GM12878 (cell line): ENCODE results near the gene PARP15. TPM values are rescaled to one million over a fixed set of nuclear protein-coding genes. Genes with fewer than 3 reads are reported as not detected.

Experiments
- BHLHE40 ChIP-seq, 2 experiments: fragments of 450-650 bp in 1 of 2; IDR thresholded peaks; 2 replicates each; pipeline ENCODE4 v1.6.1; 2011 to 2017; ENCODE audit warnings: low read depth in 2 of 2, borderline replicate concordance in 1 of 2, improper control_type of control experiment in 1 of 2, low read length in 1 of 2, mild to moderate bottlenecking in 1 of 2
- EP300 ChIP-seq, 2 experiments: fragments of 150-350 bp in 1 of 2; IDR thresholded peaks; 2 replicates each; pipeline ENCODE4 v1.6.1; 2011 to 2012; ENCODE audit warnings: low read depth in 2 of 2, low read length in 2 of 2, borderline replicate concordance in 1 of 2, improper control_type of control experiment in 1 of 2, inconsistent platforms in 1 of 2; ENCODE audit not compliant: control insufficient read depth in 1 of 2
- GABPA ChIP-seq: IDR thresholded peaks from 2 replicates; pipeline ENCODE4 v1.6.1; 2014; ENCODE audit warnings: antibody characterized with exemption, low read depth, mild to moderate bottlenecking, inconsistent platforms
- GATAD2B ChIP-seq: fragments of 450-650 bp; conservative IDR thresholded peaks from 2 replicates; pipeline ENCODE4 v1.6.1; 2017; ENCODE audit warnings: low read depth, mild to moderate bottlenecking, moderate library complexity
- IKZF1 ChIP-seq: fragments of 450-650 bp; conservative IDR thresholded peaks from 2 replicates; pipeline ENCODE4 v1.6.1; 2017; ENCODE audit warnings: antibody characterized with exemption, mild to moderate bottlenecking
- POLR2AphosphoS2 ChIP-seq: IDR thresholded peaks from 2 replicates; pipeline ENCODE4 v1.6.1; 2011; ENCODE audit warnings: low read depth, mild to moderate bottlenecking, low read length, improper control_type of control experiment, moderate library complexity
- POU2F2 ChIP-seq: IDR thresholded peaks from 3 replicates; pipeline ENCODE4 v1.6.1; 2011; ENCODE audit warnings: low read depth, mild to moderate bottlenecking, low read length, borderline replicate concordance
- RBBP5 ChIP-seq: fragments of 200-600 bp; sonication (generic); conservative IDR thresholded peaks from 2 replicates; pipeline ENCODE4 v1.6.1; 2016
- RELB ChIP-seq: fragments of 450-650 bp; IDR thresholded peaks from 2 replicates; pipeline ENCODE4 v1.6.1; 2017; ENCODE audit warnings: low read depth, mild to moderate bottlenecking, moderate library complexity
- RFX5 ChIP-seq: IDR thresholded peaks from 2 replicates; pipeline ENCODE4 v1.6.1; 2011; ENCODE audit warnings: low read depth, low read length, improper control_type of control experiment
- SIN3A ChIP-seq: IDR thresholded peaks from 2 replicates; pipeline ENCODE4 v1.6.1; 2012; ENCODE audit warnings: low read depth, low read length, improper control_type of control experiment
- SMC3 ChIP-seq: IDR thresholded peaks from 2 replicates; pipeline ENCODE4 v1.6.1; 2011; ENCODE audit warnings: low read length, improper control_type of control experiment, borderline replicate concordance
- STAT1 ChIP-seq: fragments of 450-650 bp; conservative IDR thresholded peaks from 2 replicates; pipeline ENCODE4 v1.6.1; 2014; ENCODE audit warnings: antibody characterized with exemption, mild to moderate bottlenecking
- YY1 ChIP-seq: IDR thresholded peaks from 2 replicates; pipeline ENCODE4 v1.6.1; 2011; ENCODE audit warnings: low read depth, mild to moderate bottlenecking, low read length
- ZBTB4 ChIP-seq: fragments of 450-650 bp; formaldehyde crosslinking; IDR thresholded peaks from 2 replicates; pipeline ENCODE4 v1.4.0; 2022; ENCODE audit warnings: mild to moderate bottlenecking, moderate library complexity
- ZNF274 ChIP-seq: IDR thresholded peaks from one replicate; pipeline ENCODE4 v1.8.0; 2011; ENCODE audit not compliant: insufficient read length, insufficient read depth
- ZSCAN29 ChIP-seq: fragments of 450-650 bp; IDR thresholded peaks from 2 replicates; pipeline ENCODE4 v1.6.1; 2017; ENCODE audit warnings: mild to moderate bottlenecking, moderate library complexity
- polyA plus RNA-seq, 11 experiments: library from polyadenylated mRNA; depleted of rRNA in 4 of 11; unstranded in 6 of 11; stranded (reverse) in 5 of 11; fragments of >200 nt; fragmentation: Nextera tagmentation in 4 of 11; fragmentation: Illumina TruSeq in 1 of 11; extraction: Ambion mirVana in 4 of 11; extraction: Trizol in 1 of 11; gene quantifications; 1 replicate in 1 of 11; 2 replicates in 10 of 11; pipeline versions ENCODE4 v1.2.1 to v1.2.3, GENCODE V29; 2011 to 2016; ENCODE audit warnings: inconsistent platforms in 2 of 11, missing spikeins in 2 of 11, low read depth in 1 of 11
- total RNA-seq, 4 experiments: library from RNA; depleted of rRNA in 3 of 4; stranded (reverse); fragments of >200 nt in 3 of 4; fragmentation: Illumina TruSeq in 1 of 4; extraction: Trizol in 1 of 4; gene quantifications; 2 replicates each; pipeline versions ENCODE4 v1.2.1 to v1.2.3, GENCODE V29; 2013 to 2021
- TF ChIP-seq, protein P1 (sequence below): IDR thresholded peaks from 2 replicates; pipeline ENCODE4 v1.6.1; 2011; ENCODE audit warnings: low read depth, mild to moderate bottlenecking, low read length, moderate library complexity, borderline replicate concordance; ENCODE audit errors: extremely low read depth
- TF ChIP-seq, protein P2 (sequence below): fragments of 450-650 bp; IDR thresholded peaks from 2 replicates; pipeline ENCODE4 v1.6.1; 2017; ENCODE audit warnings: mild to moderate bottlenecking
- TF ChIP-seq, protein P3 (sequence below): IDR thresholded peaks from 2 replicates; pipeline ENCODE4 v1.6.1; 2012; ENCODE audit warnings: mild to moderate bottlenecking, low read depth, low read length

PARP15 gene
- total and polyA plus RNA-seq, 10 of the 15 experiments (the other 5 are each of a cell fraction or from before 2014, with no cell fraction given), result 9.0 to 234 (median 36.3) TPM

DNA sequence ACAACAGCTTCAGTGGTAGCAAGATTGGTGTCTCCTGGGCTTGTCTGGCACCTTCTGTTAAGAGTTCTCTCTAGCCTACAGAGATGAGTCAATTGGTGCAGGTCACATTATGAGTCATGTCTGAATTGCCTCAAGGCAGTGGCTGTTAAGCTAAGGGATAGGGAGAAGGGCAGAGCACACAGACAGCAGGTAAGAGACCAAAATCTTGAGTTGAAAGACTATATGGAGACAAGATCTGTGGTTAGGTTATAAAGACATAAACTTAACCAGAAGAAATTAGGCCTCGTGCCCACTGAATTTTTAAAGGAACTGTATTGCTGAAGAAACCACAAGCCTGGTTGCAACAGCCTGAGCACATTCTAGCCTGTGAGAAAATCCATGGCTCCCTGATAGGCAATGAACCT, 43.5 kb upstream of the PARP15 start (continued):
- no peak for TF ChIP-seq RFX5
- TF ChIP-seq SIN3A, result no peak
- TF ChIP-seq, protein P1, sequence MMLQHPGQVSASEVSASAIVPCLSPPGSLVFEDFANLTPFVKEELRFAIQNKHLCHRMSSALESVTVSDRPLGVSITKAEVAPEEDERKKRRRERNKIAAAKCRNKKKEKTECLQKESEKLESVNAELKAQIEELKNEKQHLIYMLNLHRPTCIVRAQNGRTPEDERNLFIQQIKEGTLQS, result no peak
- TF ChIP-seq STAT1, result no peak
- TF ChIP-seq, protein P2, sequence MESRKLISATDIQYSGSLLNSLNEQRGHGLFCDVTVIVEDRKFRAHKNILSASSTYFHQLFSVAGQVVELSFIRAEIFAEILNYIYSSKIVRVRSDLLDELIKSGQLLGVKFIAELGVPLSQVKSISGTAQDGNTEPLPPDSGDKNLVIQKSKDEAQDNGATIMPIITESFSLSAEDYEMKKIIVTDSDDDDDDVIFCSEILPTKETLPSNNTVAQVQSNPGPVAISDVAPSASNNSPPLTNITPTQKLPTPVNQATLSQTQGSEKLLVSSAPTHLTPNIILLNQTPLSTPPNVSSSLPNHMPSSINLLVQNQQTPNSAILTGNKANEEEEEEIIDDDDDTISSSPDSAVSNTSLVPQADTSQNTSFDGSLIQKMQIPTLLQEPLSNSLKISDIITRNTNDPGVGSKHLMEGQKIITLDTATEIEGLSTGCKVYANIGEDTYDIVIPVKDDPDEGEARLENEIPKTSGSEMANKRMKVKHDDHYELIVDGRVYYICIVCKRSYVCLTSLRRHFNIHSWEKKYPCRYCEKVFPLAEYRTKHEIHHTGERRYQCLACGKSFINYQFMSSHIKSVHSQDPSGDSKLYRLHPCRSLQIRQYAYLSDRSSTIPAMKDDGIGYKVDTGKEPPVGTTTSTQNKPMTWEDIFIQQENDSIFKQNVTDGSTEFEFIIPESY, result no peak
- TF ChIP-seq POU2F2, result peak; percentile 35; the same call in 1 of the 3 replicates
- no peak for TF ChIP-seq POLR2AphosphoS2
- TF ChIP-seq BHLHE40 (IDR thresholded peaks at IDR 0.05; ENCODE audit: borderline replicate concordance in 1 of 2, low read depth in 2 of 2, low read length in 1 of 2), result peak; percentile 52 to 65; a peak in 3 of 4 replicates
- TF ChIP-seq SMC3, result no peak
- no peak for TF ChIP-seq ZBTB4 (CRISPR knock-in tag)
- TF ChIP-seq GABPA, result peak; percentile 21; the same call in 1 of the 2 replicates
- peak; percentile 67 to 90; a peak in 3 of 4 replicates for TF ChIP-seq EP300 (IDR thresholded peaks at IDR 0.05; ENCODE audit: borderline replicate concordance in 1 of 2, control insufficient read depth in 1 of 2, low read depth in 2 of 2, low read length in 2 of 2)
- no peak for TF ChIP-seq ZNF274
- 0 out of 2 replicates have a peak, but pooled peaks have one; percentile 28 for TF ChIP-seq GATAD2B
- TF ChIP-seq IKZF1, result peak; percentile 76
- no peak for TF ChIP-seq RBBP5
- TF ChIP-seq RELB, result peak; percentile 57; the same call in 1 of the 2 replicates
- no peak for TF ChIP-seq ZSCAN29
- TF ChIP-seq, protein P3, sequence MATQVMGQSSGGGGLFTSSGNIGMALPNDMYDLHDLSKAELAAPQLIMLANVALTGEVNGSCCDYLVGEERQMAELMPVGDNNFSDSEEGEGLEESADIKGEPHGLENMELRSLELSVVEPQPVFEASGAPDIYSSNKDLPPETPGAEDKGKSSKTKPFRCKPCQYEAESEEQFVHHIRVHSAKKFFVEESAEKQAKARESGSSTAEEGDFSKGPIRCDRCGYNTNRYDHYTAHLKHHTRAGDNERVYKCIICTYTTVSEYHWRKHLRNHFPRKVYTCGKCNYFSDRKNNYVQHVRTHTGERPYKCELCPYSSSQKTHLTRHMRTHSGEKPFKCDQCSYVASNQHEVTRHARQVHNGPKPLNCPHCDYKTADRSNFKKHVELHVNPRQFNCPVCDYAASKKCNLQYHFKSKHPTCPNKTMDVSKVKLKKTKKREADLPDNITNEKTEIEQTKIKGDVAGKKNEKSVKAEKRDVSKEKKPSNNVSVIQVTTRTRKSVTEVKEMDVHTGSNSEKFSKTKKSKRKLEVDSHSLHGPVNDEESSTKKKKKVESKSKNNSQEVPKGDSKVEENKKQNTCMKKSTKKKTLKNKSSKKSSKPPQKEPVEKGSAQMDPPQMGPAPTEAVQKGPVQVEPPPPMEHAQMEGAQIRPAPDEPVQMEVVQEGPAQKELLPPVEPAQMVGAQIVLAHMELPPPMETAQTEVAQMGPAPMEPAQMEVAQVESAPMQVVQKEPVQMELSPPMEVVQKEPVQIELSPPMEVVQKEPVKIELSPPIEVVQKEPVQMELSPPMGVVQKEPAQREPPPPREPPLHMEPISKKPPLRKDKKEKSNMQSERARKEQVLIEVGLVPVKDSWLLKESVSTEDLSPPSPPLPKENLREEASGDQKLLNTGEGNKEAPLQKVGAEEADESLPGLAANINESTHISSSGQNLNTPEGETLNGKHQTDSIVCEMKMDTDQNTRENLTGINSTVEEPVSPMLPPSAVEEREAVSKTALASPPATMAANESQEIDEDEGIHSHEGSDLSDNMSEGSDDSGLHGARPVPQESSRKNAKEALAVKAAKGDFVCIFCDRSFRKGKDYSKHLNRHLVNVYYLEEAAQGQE, result no peak
- TF ChIP-seq YY1, result no peak
